OCI-LY7 (cell line): ENCODE results near the gene RNF150. TPM values are rescaled to one million over a fixed set of nuclear protein-coding genes. Genes with fewer than 3 reads are reported as not detected.

Experiments used
- BruUV-seq: library from RNA; stranded (reverse); fragments of 400-500 nt; replicated peaks from 2 replicates; lab custom pipeline; 2021; lab: Mats Ljungman, UMichigan
- CTCF ChIA-PET: fragments of 300-600 bp; sonication (Branson Sonifier 250); formaldehyde crosslinking; loops from one replicate; lab custom pipeline; 2022; ENCODE audit warnings: antibody characterized with exemption; ENCODE audit not compliant: unreplicated experiment; lab: Charles Lee
- POLR2A ChIA-PET: fragments of 300-600 bp; sonication (Branson Sonifier 250); formaldehyde crosslinking; loops from one replicate; lab custom pipeline; 2022; ENCODE audit warnings: antibody characterized with exemption; lab: Charles Lee
- DNase-seq: peaks from one replicate; pipeline ENCODE4 v3.0.0-alpha.2; 2015; ENCODE audit warnings: low spot score
- H2AFZ ChIP-seq: fragments of 200-600 bp; sonication (generic), shearing (Covaris generic); 2 replicates; pipeline ENCODE4 v1.6.1; 2014; ENCODE audit warnings: mild to moderate bottlenecking, antibody characterized with exemption, low read length, moderate library complexity
- H3K27ac ChIP-seq: fragments of 200-600 bp; sonication (generic); 2 replicates; pipeline ENCODE4 v1.5.1; 2014; ENCODE audit warnings: mixed run types, low read depth, mild to moderate bottlenecking, moderate library complexity, low read length, inconsistent platforms; ENCODE audit not compliant: poor library complexity, severe bottlenecking
- H3K36me3 ChIP-seq: fragments of 200-600 bp; sonication (generic); 2 replicates; pipeline ENCODE4 v1.6.1; 2014; ENCODE audit warnings: mild to moderate bottlenecking, antibody characterized with exemption, low read length, moderate library complexity, mixed read lengths; ENCODE audit not compliant: insufficient read depth
- H3K4me1 ChIP-seq: fragments of 200-600 bp; sonication (generic); 2 replicates; pipeline ENCODE4 v1.5.1; 2014; ENCODE audit warnings: mild to moderate bottlenecking, low read length; ENCODE audit not compliant: insufficient read depth, poor library complexity, severe bottlenecking
- H3K4me2 ChIP-seq: fragments of 200-600 bp; sonication (generic); 2 replicates; pipeline ENCODE4 v1.6.1; 2014; ENCODE audit warnings: mild to moderate bottlenecking, low read length
- H3K4me3 ChIP-seq: fragments of 200-600 bp; sonication (generic); 2 replicates; pipeline ENCODE4 v1.5.1; 2014; ENCODE audit warnings: mild to moderate bottlenecking, low read depth, low read length; ENCODE audit not compliant: poor library complexity, severe bottlenecking
- H3K79me2 ChIP-seq: fragments of 200-600 bp; sonication (generic); 2 replicates; pipeline ENCODE4 v1.6.1; 2016; ENCODE audit warnings: low read depth, mild to moderate bottlenecking, low read length, moderate library complexity, mixed read lengths; ENCODE audit not compliant: insufficient read depth
- H3K9me2 ChIP-seq: fragments of 200-600 bp; sonication (generic); 2 replicates; pipeline ENCODE4 v1.6.1; 2016; ENCODE audit warnings: mild to moderate bottlenecking, low read length, mixed read lengths; ENCODE audit not compliant: insufficient read depth
- H3K9me3 ChIP-seq: fragments of 200-600 bp; sonication (generic); 2 replicates; pipeline ENCODE4 v1.6.1; 2014; ENCODE audit warnings: mild to moderate bottlenecking, mixed run types, low read length, mixed read lengths
- H4K20me1 ChIP-seq: fragments of 200-600 bp; sonication (generic); 2 replicates; pipeline ENCODE4 v1.6.1; 2014; ENCODE audit warnings: mild to moderate bottlenecking, antibody characterized with exemption, low read length, moderate library complexity, mixed read lengths; ENCODE audit not compliant: insufficient read depth
- CTCF ChIP-seq: fragments of 200-600 bp; sonication (generic); conservative IDR thresholded peaks from 2 replicates; pipeline ENCODE4 v1.5.1; 2014; ENCODE audit warnings: mild to moderate bottlenecking, antibody characterized with exemption, low read length, moderate library complexity, mixed read lengths
- EZH2phosphoT487 ChIP-seq: fragments of 200-600 bp; sonication (generic); IDR thresholded peaks from 2 replicates; pipeline ENCODE4 v1.6.1; 2018; ENCODE audit warnings: low read depth, borderline replicate concordance, mild to moderate bottlenecking, mixed run types, antibody characterized with exemption, low read length, moderate library complexity, mixed read lengths
- intact Hi-C: fragments of 100-400 bp; cut with micrococcal nuclease; formaldehyde crosslinking; loops from one replicate; pipeline ENCODE4 v1.10.0; 2022; ENCODE audit not compliant: unreplicated experiment
- total RNA-seq, 2 experiments: library from RNA; depleted of rRNA in 1 of 2; stranded (reverse); fragments of >200 nt in 1 of 2; shearing (Covaris generic) in 1 of 2; gene quantifications; 2 replicates each; pipeline ENCODE4 v1.2.3, GENCODE V29; 2014 to 2022

The RNF150 gene
- total RNA-seq, 2 experiments from 2014 or later = not detected

- H3K27ac ChIP-seq = no peak overlapping the region
- H3K4me2 ChIP-seq = no peak overlapping the region
- H3K9me3 ChIP-seq = no peaks in the 10 kb centered on the region
- DNase-seq = no peak
- no TSS peak for BruUV-seq
- no peak overlapping the region for H2AFZ ChIP-seq
- no peaks in the 10 kb centered on the region for H3K79me2 ChIP-seq
- no peak overlapping the region for H3K4me3 ChIP-seq
- ChIA-PET POLR2A (no interaction called here), CTCF (no interaction called here)
- H3K9me2 ChIP-seq = no peaks in the 10 kb centered on the region
- no peaks in the 10 kb centered on the region for H4K20me1 ChIP-seq
- intact Hi-C loops = no loop called here
- H3K36me3 ChIP-seq = no peaks in the 10 kb centered on the region
- H3K4me1 ChIP-seq = no peaks in the 10 kb centered on the region
- no peak for TF ChIP-seq EZH2phosphoT487
- no peak for TF ChIP-seq CTCF
These were observed 11.4 kb downstream of the RNF150 start for GRCh38 chr4:141121768-141122454.

GRCh38 chr4:141121101-141121500, 12.2 kb downstream of the RNF150 start:
- no peaks in the 10 kb centered on the region for H4K20me1 ChIP-seq
- no peak overlapping the region for H3K27ac ChIP-seq
- no peak overlapping the region for H3K4me3 ChIP-seq
- H2AFZ ChIP-seq = no peak overlapping the region
- TF ChIP-seq EZH2phosphoT487 = no peak
- no peaks in the 10 kb centered on the region for H3K4me1 ChIP-seq
- no peak for DNase-seq
- no peaks in the 10 kb centered on the region for H3K79me2 ChIP-seq
- H3K36me3 ChIP-seq = no peaks in the 10 kb centered on the region
- H3K4me2 ChIP-seq = no peak overlapping the region
- CTCF ChIA-PET = no interaction called here
- POLR2A ChIA-PET = no interaction called here
- intact Hi-C loops = no loop called here
- H3K9me2 ChIP-seq = no peaks in the 10 kb centered on the region
- H3K9me3 ChIP-seq = no peaks in the 10 kb centered on the region
- BruUV-seq = no TSS peak

GRCh38 chr4:141120036-141120593, 13.2 kb downstream of the RNF150 start:
- Histone ChIP-seq H3K4me3 (no peak overlapping the region), H3K79me2 (no peaks in the 10 kb centered on the region), H3K27ac (no peak overlapping the region), H3K4me2 (no peak overlapping the region), H3K4me1 (no peaks in the 10 kb centered on the region), H3K36me3 (no peaks in the 10 kb centered on the region), H4K20me1 (no peaks in the 10 kb centered on the region), H3K9me2 (no peaks in the 10 kb centered on the region), H2AFZ (no peak overlapping the region), H3K9me3 (no peaks in the 10 kb centered on the region)
- ChIA-PET CTCF (no interaction called here), POLR2A (interaction anchor here (0.6 to 0.7 kb wide), 2 partner anchors 8 to 63 kb away, joined by 3 read pairs; no protein-coding TSS in a partner anchor)
- intact Hi-C loops = no loop called here
- TF ChIP-seq EZH2phosphoT487 = no peak
- TF ChIP-seq CTCF = no peak
- BruUV-seq = no TSS peak
- no peak for DNase-seq
